HepG2 (cell line): ENCODE measurements around the gene ANAPC2. TPM values are rescaled to one million over a fixed set of nuclear protein-coding genes. Genes with fewer than 3 reads are reported as not detected.
A peak's percentile ranks its signal among the peaks of the same experiment; 100 is the strongest.

Source experiments
- AGO1 ChIP-seq: fragments of 200-400 bp; formaldehyde crosslinking; IDR thresholded peaks from 2 replicates; pipeline ENCODE4 v1.6.1; 2017; ENCODE audit warnings: mild to moderate bottlenecking, low read depth, low read length, moderate library complexity; ENCODE audit not compliant: poor library complexity, severe bottlenecking
- ASH2L ChIP-seq: fragments of 300-600, 200-600 bp; sonication (generic); IDR thresholded peaks from 2 replicates; pipeline ENCODE4 v1.7.0; 2017; ENCODE audit warnings: low read depth, mild to moderate bottlenecking, moderate library complexity, mixed read lengths, low read length; ENCODE audit not compliant: insufficient read length
- ATF4 ChIP-seq, 2 experiments: fragments of 450-650 bp in 1 of 2; sonication (generic) in 1 of 2; formaldehyde crosslinking; IDR thresholded peaks; 2 replicates each; pipeline versions ENCODE4 v1.5.0 to v1.8.0; 2020 to 2022; ENCODE audit warnings: mild to moderate bottlenecking in 1 of 2, missing genetic modification reagents in 1 of 2
- GRHL1 ChIP-seq: sonication (generic); formaldehyde crosslinking; conservative IDR thresholded peaks from 2 replicates; pipeline ENCODE4 v1.8.0; 2022; ENCODE audit warnings: missing genetic modification reagents
- HINFP ChIP-seq: sonication (generic); formaldehyde crosslinking; IDR thresholded peaks from 2 replicates; pipeline ENCODE4 v1.4.0; 2020; ENCODE audit warnings: low read depth, mild to moderate bottlenecking, missing genetic modification reagents
- MATR3 ChIP-seq: sonication (generic); formaldehyde crosslinking; IDR thresholded peaks from 2 replicates; pipeline ENCODE4 v1.4.0; 2020; ENCODE audit warnings: missing genetic modification reagents
- MTERF4 ChIP-seq: sonication (generic); formaldehyde crosslinking; IDR thresholded peaks from 2 replicates; pipeline ENCODE4 v1.8.0; 2023; ENCODE audit warnings: mild to moderate bottlenecking, missing genetic modification reagents
- PHF8 ChIP-seq: sonication (generic); formaldehyde crosslinking; IDR thresholded peaks from 2 replicates; pipeline ENCODE4 v1.5.0; 2020; ENCODE audit warnings: missing genetic modification reagents
- SCMH1 ChIP-seq: sonication (generic); formaldehyde crosslinking; IDR thresholded peaks from 2 replicates; pipeline ENCODE4 v1.9.0; 2021; ENCODE audit warnings: missing genetic modification reagents, mild to moderate bottlenecking, borderline replicate concordance
- ZBTB7B ChIP-seq: sonication (generic); formaldehyde crosslinking; IDR thresholded peaks from 2 replicates; pipeline ENCODE4 v1.4.0; 2020; ENCODE audit warnings: missing genetic modification reagents
- ZC3H13 ChIP-seq: sonication (generic); formaldehyde crosslinking; IDR thresholded peaks from 2 replicates; pipeline ENCODE4 v1.8.1; 2023; ENCODE audit warnings: mild to moderate bottlenecking, missing genetic modification reagents, moderate library complexity
- ZNF101 ChIP-seq: sonication (generic); formaldehyde crosslinking; IDR thresholded peaks from 2 replicates; pipeline ENCODE4 v1.4.0; 2020; ENCODE audit warnings: mild to moderate bottlenecking, low read depth, missing genetic modification reagents, borderline replicate concordance
- ZNF232 ChIP-seq: sonication (generic); formaldehyde crosslinking; IDR thresholded peaks from 2 replicates; pipeline ENCODE4 v1.4.0; 2020; ENCODE audit warnings: missing genetic modification reagents, borderline replicate concordance
- ZNF547 ChIP-seq: sonication (generic); formaldehyde crosslinking; IDR thresholded peaks from 2 replicates; pipeline ENCODE4 v1.5.1; 2020; ENCODE audit warnings: mild to moderate bottlenecking, missing genetic modification reagents
- ZNF549 ChIP-seq: sonication (generic); formaldehyde crosslinking; IDR thresholded peaks from 2 replicates; pipeline ENCODE4 v1.5.0; 2020; ENCODE audit warnings: missing genetic modification reagents
- ZNF562 ChIP-seq: sonication (generic); formaldehyde crosslinking; IDR thresholded peaks from 2 replicates; pipeline ENCODE4 v1.8.0; 2022; ENCODE audit warnings: missing genetic modification reagents, borderline replicate concordance
- ZNF761 ChIP-seq: sonication (generic); formaldehyde crosslinking; conservative IDR thresholded peaks from 2 replicates; pipeline ENCODE4 v1.4.0; 2020; ENCODE audit warnings: mild to moderate bottlenecking, missing genetic modification reagents
- polyA plus RNA-seq, 8 experiments: library from polyadenylated mRNA; depleted of rRNA in 3 of 8; stranded (reverse) in 7 of 8; unstranded in 1 of 8; fragments of >200 nt; fragmentation: Illumina TruSeq in 4 of 8; extraction: Trizol in 4 of 8; gene quantifications; 2 replicates each; pipeline versions ENCODE4 v1.2.1 to v1.2.3, GENCODE V29; 2011 to 2016; ENCODE audit warnings: low read depth in 4 of 8, missing spikeins in 1 of 8, mixed read lengths in 1 of 8; ENCODE audit not compliant: insufficient read depth in 1 of 8
- total RNA-seq, 5 experiments: library from RNA; depleted of rRNA; stranded (reverse); fragments of >200 nt; fragmentation: Illumina TruSeq; extraction: Trizol; gene quantifications; 2 replicates each; pipeline ENCODE4 v1.2.3, GENCODE V29; 2016; ENCODE audit warnings: low read depth in 1 of 5

The ANAPC2 gene
- total and polyA plus RNA-seq, 2 of the 13 experiments (the other 11 are each of a cell fraction or from before 2014, with no cell fraction given): 12.3 to 15.4 TPM

GRCh38 chr9:137223078-137223970 lies 35.0 kb upstream of the ANAPC2 start (continued):
- no peak for TF ChIP-seq ATF4 (CRISPR knock-in tag; IDR thresholded peaks at IDR 0.05)
- no peak for TF ChIP-seq MATR3 (CRISPR knock-in tag)
- no peak for TF ChIP-seq ZNF101 (CRISPR knock-in tag)
- no peak for TF ChIP-seq SCMH1 (CRISPR knock-in tag)
- no peak for TF ChIP-seq ZNF232 (CRISPR knock-in tag)
- TF ChIP-seq HINFP (CRISPR knock-in tag): no peak; the same call in 1 of the 2 replicates
- TF ChIP-seq ZNF562: no peak
- peak; percentile 18 for TF ChIP-seq ZC3H13 (CRISPR knock-in tag)
- no peak for TF ChIP-seq ZNF547
- TF ChIP-seq ASH2L: peak; percentile 38
- TF ChIP-seq PHF8 (CRISPR knock-in tag): peak; percentile 72
- 0 out of 2 replicates have a peak, but pooled peaks have one; percentile 14 for TF ChIP-seq ZBTB7B (CRISPR knock-in tag)
- no peak for TF ChIP-seq ZNF761
- TF ChIP-seq MTERF4 (CRISPR knock-in tag): 0 out of 2 replicates have a peak, but pooled peaks have one; percentile 17
- no peak for TF ChIP-seq ZNF549 (CRISPR knock-in tag)
- TF ChIP-seq GRHL1 (CRISPR knock-in tag): no peak
- peak; percentile 94 for TF ChIP-seq AGO1
